Measurements from ENCODE around the gene XPR1. TPM values are rescaled to one million over a fixed set of nuclear protein-coding genes. Genes with fewer than 3 reads are reported as not detected.

The XPR1 gene
- total RNA-seq, 6 experiments from 2014 or later: 25.0 to 44.7 (median 34.0) TPM

DNA sequence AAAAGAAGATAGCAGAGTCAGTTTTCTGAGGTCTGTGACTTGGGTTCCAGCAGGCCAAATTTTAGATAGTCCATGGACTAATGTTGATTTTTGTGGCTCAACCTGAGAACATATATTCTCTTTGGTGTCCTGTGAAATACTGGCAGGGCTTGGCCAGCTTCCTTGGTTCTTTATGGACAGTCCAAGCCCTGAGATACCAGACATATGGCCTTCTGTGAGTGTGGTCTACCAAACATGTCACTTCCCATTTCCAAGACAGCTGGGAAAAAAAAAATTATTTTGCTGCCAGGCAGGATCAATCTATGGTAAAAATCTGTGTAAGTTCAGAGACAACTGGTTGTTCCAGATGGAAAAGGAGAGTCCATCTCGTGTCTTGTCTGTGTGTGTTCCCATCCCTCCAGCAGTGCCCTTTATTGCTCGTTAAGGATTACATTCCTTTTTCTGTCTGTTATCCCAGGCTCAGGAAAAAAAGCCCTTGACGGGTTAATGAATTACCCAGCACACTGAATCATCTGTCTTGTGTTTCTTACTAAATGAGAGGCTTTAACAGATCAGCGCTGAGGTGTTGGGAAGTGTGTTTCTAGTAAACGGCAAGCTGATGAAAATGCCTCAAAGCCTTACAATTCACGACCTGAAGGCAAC, 33.4 kb upstream of the XPR1 start:
- H3K9me3 Mint-ChIP-seq: no peaks in the 10 kb centered on the region
- no peak overlapping the region for H3K27ac Mint-ChIP-seq
- H3K4me1 Mint-ChIP-seq (ENCODE audit: low read depth): peaks cover 18% of the 10 kb centered on the region; the same call in 1 of the 2 replicates
- peaks cover 3% of the 10 kb centered on the region; the same call in 1 of the 2 replicates for H3K27me3 Mint-ChIP-seq (ENCODE audit: insufficient read depth)
- no peak for TF ChIP-seq CTCF (IDR thresholded peaks at IDR 0.05)
- DNase-seq: no peak
- no peaks in the 10 kb centered on the region for H3K36me3 Mint-ChIP-seq (ENCODE audit: low read depth)
- H3K4me3 Mint-ChIP-seq: no peak overlapping the region

DNA sequence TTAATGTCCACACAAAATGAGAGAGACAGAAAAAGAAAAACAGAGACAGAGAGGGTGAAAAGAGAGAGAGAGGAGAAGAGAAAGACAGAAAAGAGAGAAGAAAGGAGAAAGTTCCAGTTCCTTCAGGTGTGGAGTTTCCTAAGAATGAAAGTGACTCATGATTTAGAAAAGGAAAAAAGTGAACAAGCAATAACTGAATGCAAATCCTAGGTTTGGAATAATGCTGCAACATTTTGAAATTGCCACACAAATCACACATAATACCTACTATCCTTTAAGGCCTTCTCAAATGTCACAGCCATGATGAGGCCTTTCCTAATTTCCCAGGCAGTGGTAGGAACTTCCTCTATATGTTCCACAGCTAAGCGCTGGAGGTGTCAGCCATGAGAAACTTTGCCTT, 31.5 kb upstream of the XPR1 start:
- H3K9me3 Mint-ChIP-seq: no peaks in the 10 kb centered on the region
- H3K4me1 Mint-ChIP-seq (ENCODE audit: low read depth): peaks cover 12% of the 10 kb centered on the region; the same call in 1 of the 2 replicates
- no peak overlapping the region for H3K27ac Mint-ChIP-seq
- DNase-seq: no peak
- H3K27me3 Mint-ChIP-seq (ENCODE audit: insufficient read depth): peaks cover 3% of the 10 kb centered on the region
- H3K36me3 Mint-ChIP-seq (ENCODE audit: low read depth): no peaks in the 10 kb centered on the region
- TF ChIP-seq CTCF (IDR thresholded peaks at IDR 0.05): no peak
- no peak overlapping the region for H3K4me3 Mint-ChIP-seq

GRCh38 chr1:180601512-180601911, 30.3 kb upstream of the XPR1 start:
- Mint-ChIP-seq H3K27ac (no peak overlapping the region), H3K9me3 (no peaks in the 10 kb centered on the region), H3K27me3 (ENCODE audit: insufficient read depth) (peaks cover 3% of the 10 kb centered on the region), H3K36me3 (ENCODE audit: low read depth) (no peaks in the 10 kb centered on the region), H3K4me3 (no peak overlapping the region), H3K4me1 (ENCODE audit: low read depth) (peaks cover 12% of the 10 kb centered on the region; the same call in 1 of the 2 replicates)
- DNase-seq: no peak
- no peak for TF ChIP-seq CTCF (IDR thresholded peaks at IDR 0.05)

- Mint-ChIP-seq H3K4me1 (ENCODE audit: low read depth) (peaks cover 9% of the 10 kb centered on the region; the same call in 1 of the 2 replicates), H3K4me3 (no peak overlapping the region), H3K36me3 (ENCODE audit: low read depth) (no peaks in the 10 kb centered on the region), H3K9me3 (no peaks in the 10 kb centered on the region), H3K27me3 (ENCODE audit: insufficient read depth) (peaks cover 3% of the 10 kb centered on the region), H3K27ac (no peak overlapping the region)
- no peak for TF ChIP-seq CTCF (IDR thresholded peaks at IDR 0.05)
- DNase-seq: no peak
Observed at GRCh38 chr1:180603223-180603849, 28.5 kb upstream of the XPR1 start.

- H3K4me3 Mint-ChIP-seq: no peak overlapping the region
- H3K27me3 Mint-ChIP-seq (ENCODE audit: insufficient read depth): peaks cover 3% of the 10 kb centered on the region
- H3K4me1 Mint-ChIP-seq (ENCODE audit: low read depth): peaks cover 4% of the 10 kb centered on the region; the same call in 1 of the 2 replicates
- H3K36me3 Mint-ChIP-seq (ENCODE audit: low read depth): no peaks in the 10 kb centered on the region
- no peak overlapping the region for H3K27ac Mint-ChIP-seq
- no peak for TF ChIP-seq CTCF (IDR thresholded peaks at IDR 0.05)
- no peaks in the 10 kb centered on the region for H3K9me3 Mint-ChIP-seq
- no peak for DNase-seq
Observed at GRCh38 chr1:180603850-180604226, 28.0 kb upstream of the XPR1 start.

All from HFFc6 (cell line).